Nephron (organoid): ENCODE results near the gene PHLDB2.

Experiments used
- H3K27ac Mint-ChIP-seq, 3 experiments: 2 replicates each; pipeline ENCODE4 v1.8.0; 2020; ENCODE audit warnings: mixed read lengths in 3 of 3, mild to moderate bottlenecking in 2 of 3, moderate library complexity in 1 of 3
- H3K27me3 Mint-ChIP-seq: 2 replicates; pipeline ENCODE4 v1.8.0; 2021; ENCODE audit warnings: low read depth, mild to moderate bottlenecking, moderate library complexity, mixed read lengths
- H3K36me3 Mint-ChIP-seq: 2 replicates; pipeline ENCODE4 v1.8.0; 2020; ENCODE audit warnings: low read depth, mixed read lengths
- H3K4me1 Mint-ChIP-seq: 2 replicates; pipeline ENCODE4 v1.8.0; 2020; ENCODE audit warnings: mixed read lengths
- H3K4me3 Mint-ChIP-seq, 3 experiments: 2 replicates each; pipeline ENCODE4 v1.8.0; 2020; ENCODE audit warnings: mild to moderate bottlenecking in 3 of 3, mixed read lengths in 3 of 3, moderate library complexity in 2 of 3
- H3K9me3 Mint-ChIP-seq: 2 replicates; pipeline ENCODE4 v1.8.0; 2020; ENCODE audit warnings: mixed read lengths
- CTCF ChIP-seq, 3 experiments: fragments of 200-600 bp; sonication (generic); IDR thresholded peaks; one replicate each; pipeline ENCODE4 v1.5.0; 2021; ENCODE audit warnings: antibody characterized with exemption in 3 of 3; ENCODE audit not compliant: unreplicated experiment in 3 of 3

Gene PHLDB2

GRCh38 chr3:111871809-111872623 is 13.0 kb downstream of the PHLDB2 start:
- Mint-ChIP-seq H3K27ac (peak overlapping the region in 2 of 3 experiments; percentile 32 to 56), H3K4me3 (no peak overlapping the region), H3K9me3 (peaks cover 4% of the 10 kb centered on the region), H3K36me3 (peaks cover 28% of the 10 kb centered on the region), H3K4me1 (peaks cover 42% of the 10 kb centered on the region), H3K27me3 (no peaks in the 10 kb centered on the region)
- no peak for TF ChIP-seq CTCF (IDR thresholded peaks at IDR 0.05; ENCODE audit: unreplicated experiment in 3 of 3)

GRCh38 chr3:111872979-111873378 is 13.9 kb downstream of the PHLDB2 start:
- Mint-ChIP-seq H3K4me1 (peaks cover 42% of the 10 kb centered on the region), H3K27me3 (no peaks in the 10 kb centered on the region), H3K27ac (peak overlapping the region in 1 of 3 experiments; percentile 29), H3K36me3 (peaks cover 37% of the 10 kb centered on the region), H3K4me3 (no peak overlapping the region), H3K9me3 (peaks cover 9% of the 10 kb centered on the region)
- no peak for TF ChIP-seq CTCF (IDR thresholded peaks at IDR 0.05; ENCODE audit: unreplicated experiment in 3 of 3)

DNA sequence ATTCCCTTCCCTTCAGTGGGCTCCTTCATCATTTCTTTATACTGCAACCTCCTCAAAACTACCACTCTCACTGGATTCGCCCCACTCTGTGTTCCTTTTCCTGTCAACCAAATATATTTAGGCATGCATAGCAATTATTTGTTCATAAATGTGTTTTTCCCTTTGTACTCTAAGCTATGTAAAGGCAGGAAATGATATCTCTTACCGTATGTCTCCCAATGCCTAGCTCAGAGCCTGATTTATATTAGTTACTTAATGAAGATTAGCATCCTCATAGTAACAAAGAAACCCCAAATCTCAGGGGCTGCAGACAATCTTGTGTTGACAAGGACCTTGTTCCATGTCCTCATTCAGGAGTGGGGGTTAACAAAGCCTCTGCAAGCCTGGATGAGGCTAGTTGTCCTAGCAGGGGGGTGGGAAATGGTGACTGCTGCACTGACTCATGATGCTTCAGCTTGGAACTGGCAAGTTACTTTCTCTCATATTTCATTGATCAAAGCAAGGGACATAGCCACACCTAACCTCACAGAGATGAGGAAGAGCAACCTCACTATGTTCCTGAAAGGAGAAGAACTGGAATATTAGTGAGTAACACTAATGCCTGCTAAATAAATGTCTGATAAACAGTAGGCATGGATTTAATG is 15.2 kb downstream of the PHLDB2 start:
- Mint-ChIP-seq H3K27me3 (no peaks in the 10 kb centered on the region), H3K36me3 (peaks cover 46% of the 10 kb centered on the region), H3K4me1 (peaks cover 34% of the 10 kb centered on the region), H3K27ac (no peak overlapping the region), H3K9me3 (peaks cover 19% of the 10 kb centered on the region), H3K4me3 (no peak overlapping the region)
- no peak for TF ChIP-seq CTCF (IDR thresholded peaks at IDR 0.05; ENCODE audit: unreplicated experiment in 3 of 3)

- Mint-ChIP-seq H3K27ac (no peak overlapping the region), H3K9me3 (peaks cover 32% of the 10 kb centered on the region), H3K4me3 (no peak overlapping the region), H3K36me3 (peaks cover 67% of the 10 kb centered on the region), H3K4me1 (peaks cover 12% of the 10 kb centered on the region), H3K27me3 (no peaks in the 10 kb centered on the region)
- TF ChIP-seq CTCF (IDR thresholded peaks at IDR 0.05; ENCODE audit: unreplicated experiment in 3 of 3) = no peak
Measured at GRCh38 chr3:111881480-111881879, 22.4 kb downstream of the PHLDB2 start.

GRCh38 chr3:111882194-111882593 is 23.1 kb downstream of the PHLDB2 start:
- Mint-ChIP-seq H3K4me3 (no peak overlapping the region), H3K36me3 (peaks cover 67% of the 10 kb centered on the region), H3K9me3 (peaks cover 30% of the 10 kb centered on the region), H3K4me1 (peaks cover 12% of the 10 kb centered on the region), H3K27me3 (no peaks in the 10 kb centered on the region), H3K27ac (no peak overlapping the region)
- TF ChIP-seq CTCF (IDR thresholded peaks at IDR 0.05; ENCODE audit: unreplicated experiment in 3 of 3) = no peak
